NCI-H2227 treated with DMSO at 0.1 percent for 48 hours (cell line): ENCODE data around the gene SFRP2.

Source experiments
- DNase-seq: peaks from one replicate; lab custom pipeline; 2025; lab: John Stamatoyannopoulos, UW

SFRP2 gene

GRCh38 chr4:153794006-153794405 is 5.1 kb upstream of the SFRP2 start:
- no peak for DNase-seq

- DNase-seq: no peak
Observed at GRCh38 chr4:153792618-153793247, 3.9 kb upstream of the SFRP2 start.

GRCh38 chr4:153791746-153792617 is 3.1 kb upstream of the SFRP2 start:
- DNase-seq: no peak

GRCh38 chr4:153790962-153791551 is 2.2 kb upstream of the SFRP2 start:
- DNase-seq: no peak

GRCh38 chr4:153790500-153790865 is 1.6 kb upstream of the SFRP2 start:
- no peak for DNase-seq

GRCh38 chr4:153789741-153790499 is 1.0 kb upstream of the SFRP2 start:
- DNase-seq: no peak

- DNase-seq: no peak
Observed at GRCh38 chr4:153788051-153788412, 851 bp downstream of the SFRP2 start.

- DNase-seq: no peak
Observed at GRCh38 chr4:153787575-153787974, 1.3 kb downstream of the SFRP2 start.

- DNase-seq: no peak
Observed at GRCh38 chr4:153787061-153787560, 1.8 kb downstream of the SFRP2 start.

- peak; percentile 24 for DNase-seq
Observed at GRCh38 chr4:153785910-153786721, 2.8 kb downstream of the SFRP2 start.

- no peak for DNase-seq
Observed at GRCh38 chr4:153784166-153784699, 4.7 kb downstream of the SFRP2 start.

- DNase-seq: no peak
Observed at GRCh38 chr4:153782581-153782980, 6.3 kb downstream of the SFRP2 start.

GRCh38 chr4:153781717-153782416 is 7.0 kb downstream of the SFRP2 start:
- no peak for DNase-seq

- no peak for DNase-seq
Observed at GRCh38 chr4:153781280-153781679, 7.6 kb downstream of the SFRP2 start.

GRCh38 chr4:153780876-153781275 is 8.0 kb downstream of the SFRP2 start:
- DNase-seq: no peak

- no peak for DNase-seq
Observed at GRCh38 chr4:153780221-153780620, 8.7 kb downstream of the SFRP2 start.

- DNase-seq: no peak
Observed at GRCh38 chr4:153778383-153778782, 10.5 kb downstream of the SFRP2 start.

- DNase-seq: no peak
Observed at GRCh38 chr4:153777421-153777820, 11.5 kb downstream of the SFRP2 start.

- no peak for DNase-seq
Observed at GRCh38 chr4:153776601-153777000, 12.3 kb downstream of the SFRP2 start.

GRCh38 chr4:153773236-153773690 is 15.6 kb downstream of the SFRP2 start:
- DNase-seq: no peak
